NCI-H345 (cell line): Measurements from ENCODE around the gene PGD.
"Not testable (repeated sequence)": the region's sequence is repeated elsewhere in the genome, so short reads cannot be mapped to it uniquely, and the experiment has no call there.

Experiments
- DNase-seq: peaks from one replicate; lab custom pipeline; 2025; lab: John Stamatoyannopoulos, UW

PGD gene

DNA sequence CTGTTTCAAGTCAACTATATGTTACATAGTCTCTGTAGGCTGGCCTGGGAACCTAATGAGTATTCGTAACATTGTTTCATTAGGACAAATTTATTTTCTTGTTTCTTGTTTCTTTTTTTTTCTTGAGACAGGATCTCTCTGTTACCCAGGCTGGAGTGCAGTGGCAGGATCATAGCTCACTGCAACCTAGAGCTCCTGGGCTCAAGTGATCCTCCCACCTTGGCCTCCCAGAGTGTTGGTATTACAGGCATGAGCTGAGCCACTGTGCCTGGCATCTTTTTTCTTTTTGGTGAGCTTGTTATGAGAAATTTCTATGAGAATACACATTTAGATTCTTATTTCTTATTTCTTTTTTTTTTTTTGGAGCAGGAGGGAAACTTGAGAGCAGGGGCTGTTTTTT, 38.2 kb downstream of the PGD start:
- DNase-seq: no peak

- no peak for DNase-seq
Measured at GRCh38 chr1:10438677-10439163, 39.9 kb downstream of the PGD start.

DNA sequence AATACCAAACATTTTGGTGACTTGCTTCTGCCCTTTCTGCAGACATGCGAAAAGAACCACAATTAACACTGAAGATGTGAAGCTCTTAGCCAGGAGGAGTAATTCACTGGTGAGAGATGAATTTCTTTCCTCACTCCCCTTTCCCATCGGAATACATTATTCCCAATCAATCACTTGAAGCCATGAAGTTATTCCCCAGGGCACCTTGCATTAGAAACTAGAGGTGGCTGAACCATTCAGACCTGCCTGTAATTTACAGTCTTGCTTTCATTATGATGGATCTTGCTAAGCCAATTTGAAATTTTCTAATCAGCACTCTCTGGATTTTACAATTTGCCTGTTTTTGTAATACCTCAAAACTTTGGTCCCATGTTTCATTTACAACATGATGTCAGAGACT, 41.4 kb downstream of the PGD start:
- no peak for DNase-seq

DNA sequence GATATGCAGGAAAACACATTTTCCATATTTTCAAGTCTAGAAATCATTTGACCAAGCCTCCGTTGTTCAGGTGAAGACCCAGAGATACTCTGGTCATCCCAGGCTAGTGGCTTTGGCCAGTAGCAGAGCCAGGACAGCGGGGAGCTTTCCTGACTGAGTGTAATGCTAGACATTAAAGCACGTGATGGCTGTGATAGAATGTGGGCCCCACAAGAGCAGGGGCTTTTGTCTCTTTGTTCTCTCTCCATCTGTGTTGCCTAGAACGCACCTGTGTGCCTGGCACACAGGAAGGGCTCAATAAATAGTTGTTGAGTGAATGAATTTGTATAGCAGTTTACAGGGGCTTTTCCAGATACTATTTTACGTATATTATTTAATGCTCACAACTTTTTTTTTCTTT, 41.9 kb downstream of the PGD start:
- DNase-seq: no peak

- no peak for DNase-seq
Measured at GRCh38 chr1:10444248-10444647, 45.4 kb downstream of the PGD start.

DNA sequence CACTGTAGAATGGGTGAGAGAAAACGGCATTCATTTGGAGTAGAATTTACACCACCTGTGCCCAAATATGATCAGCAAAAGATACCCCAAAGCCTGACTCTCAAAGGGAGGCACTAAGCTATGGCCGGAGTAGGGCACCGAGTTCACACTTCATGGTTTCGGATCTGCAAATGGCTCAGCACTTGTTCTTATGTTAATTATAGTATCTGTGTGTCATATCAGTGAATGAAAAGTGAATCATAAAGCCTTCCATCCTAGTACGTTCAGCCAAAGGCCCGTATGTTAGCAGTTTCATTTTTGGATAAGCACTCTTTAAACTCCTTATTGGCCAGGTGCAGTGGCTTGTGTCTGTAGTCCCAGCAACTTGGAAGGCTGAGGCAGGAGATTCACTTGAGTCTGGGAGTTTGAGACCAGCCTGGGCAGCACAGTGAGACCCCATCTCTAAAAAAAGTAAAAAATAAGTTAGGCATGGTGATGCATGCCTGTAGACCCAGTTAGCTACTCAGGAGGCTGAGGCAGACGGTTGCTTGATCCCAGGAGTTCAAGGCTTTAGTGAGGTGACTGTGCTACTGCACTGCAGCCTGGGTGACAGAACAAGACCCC, 46.0 kb downstream of the PGD start:
- no peak for DNase-seq

DNA sequence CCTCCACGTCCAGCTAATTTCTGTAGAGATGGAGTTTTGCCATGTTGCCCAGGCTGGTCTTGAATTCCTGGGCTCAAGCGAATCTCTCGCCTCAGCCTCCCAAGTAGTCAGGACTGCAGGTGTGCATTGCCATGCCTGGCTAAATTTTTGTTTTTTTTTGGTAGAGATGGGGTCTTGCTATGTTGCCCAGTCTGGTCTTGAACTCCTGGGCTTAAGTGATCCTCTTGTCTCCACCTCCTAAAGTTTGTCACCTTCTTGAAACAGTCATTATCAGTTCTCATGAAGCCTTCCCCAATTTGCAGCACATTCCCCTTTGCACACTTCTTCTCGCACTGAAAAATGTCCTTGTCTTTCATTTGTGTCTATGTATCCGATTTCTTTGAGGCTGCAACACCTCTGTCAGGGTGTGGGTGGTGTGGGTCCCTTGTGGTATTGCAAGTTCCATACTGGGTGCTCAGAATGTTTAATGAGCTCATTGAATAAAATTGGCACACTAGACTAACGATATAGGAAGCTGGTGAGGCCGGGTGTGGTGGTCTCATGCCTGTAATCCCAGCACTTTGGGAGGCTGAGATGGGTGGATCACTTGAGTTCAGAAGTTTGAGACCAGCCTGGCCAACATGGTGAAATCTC, 48.0 kb downstream of the PGD start:
- DNase-seq: no peak

GRCh38 chr1:10449751-10450150, 50.9 kb downstream of the PGD start, which contains the start of gene CORT:
Gene CORT (plus strand): TSS chr1:10450031. CDS start chr1:10450224, 193 bp downstream.
- no peak for DNase-seq

DNA sequence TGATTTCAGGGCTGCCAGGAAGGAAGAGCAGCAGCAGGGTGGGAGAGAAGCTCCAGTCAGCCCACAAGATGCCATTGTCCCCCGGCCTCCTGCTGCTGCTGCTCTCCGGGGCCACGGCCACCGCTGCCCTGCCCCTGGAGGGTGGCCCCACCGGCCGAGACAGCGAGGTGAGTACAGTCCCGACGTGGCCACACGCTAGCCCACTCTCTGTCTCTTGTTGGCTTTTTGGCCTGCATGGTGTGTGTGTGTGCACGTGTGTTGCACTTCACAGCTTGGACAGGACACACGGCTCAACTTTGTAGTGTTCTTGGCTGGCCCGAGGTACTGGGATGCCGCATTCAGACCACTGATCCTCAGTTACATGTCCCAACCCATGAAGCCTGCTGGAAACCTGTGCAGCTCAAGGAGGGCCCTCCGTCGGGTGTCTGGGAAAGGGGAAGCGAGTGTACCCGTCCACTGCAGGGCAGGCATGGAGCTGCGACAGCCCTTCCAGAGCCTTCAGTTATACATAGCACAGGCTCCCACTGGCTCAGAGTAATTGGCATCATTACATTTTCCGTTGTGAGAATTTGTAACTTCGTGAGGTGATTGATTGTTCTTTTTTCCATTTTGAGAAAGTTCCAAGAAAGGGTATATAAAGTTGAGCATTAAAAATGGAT, 51.4 kb downstream of the PGD start:
- no peak for DNase-seq

DNA sequence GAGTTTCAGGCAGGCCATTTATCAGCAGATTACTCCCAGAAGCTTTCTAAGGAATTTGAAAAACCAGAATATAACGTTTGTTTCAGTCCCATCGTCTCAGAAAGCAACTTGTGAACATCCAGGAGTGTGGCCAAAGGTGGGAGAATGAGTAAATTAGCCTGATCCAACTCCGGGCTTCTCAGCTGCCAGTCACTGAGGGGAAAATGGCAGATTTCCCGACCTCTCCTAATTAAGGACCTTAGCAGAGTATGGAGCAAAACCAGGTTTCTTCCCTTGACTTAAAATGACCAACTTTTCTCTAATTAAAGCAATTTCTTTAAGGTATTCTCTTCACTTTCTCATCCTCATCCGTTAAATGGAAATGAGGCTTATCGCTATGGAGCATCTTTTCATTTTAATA, 52.0 kb downstream of the PGD start:
- no peak for DNase-seq

- no peak for DNase-seq
Measured at GRCh38 chr1:10451287-10451686, 52.4 kb downstream of the PGD start.

DNA sequence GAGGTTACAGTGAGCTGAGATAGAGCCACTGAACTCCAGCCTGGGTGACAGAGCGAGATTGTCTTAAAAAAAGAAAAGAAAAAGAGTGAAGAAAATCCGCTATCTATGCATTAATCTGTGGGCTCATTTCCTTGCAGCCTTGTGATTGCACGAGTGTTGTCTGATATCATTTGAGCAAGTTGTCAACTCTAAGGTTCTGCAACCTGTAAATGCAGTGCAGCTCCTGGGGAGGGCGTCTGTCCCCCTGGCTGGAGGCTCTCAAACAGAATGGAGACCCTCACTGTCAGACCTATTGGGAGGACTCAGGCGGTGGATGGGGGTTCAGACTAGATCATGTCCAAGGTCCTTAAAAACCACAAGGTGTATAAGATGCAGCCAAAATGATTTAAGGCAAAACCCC, 57.2 kb downstream of the PGD start:
- no peak for DNase-seq

DNA sequence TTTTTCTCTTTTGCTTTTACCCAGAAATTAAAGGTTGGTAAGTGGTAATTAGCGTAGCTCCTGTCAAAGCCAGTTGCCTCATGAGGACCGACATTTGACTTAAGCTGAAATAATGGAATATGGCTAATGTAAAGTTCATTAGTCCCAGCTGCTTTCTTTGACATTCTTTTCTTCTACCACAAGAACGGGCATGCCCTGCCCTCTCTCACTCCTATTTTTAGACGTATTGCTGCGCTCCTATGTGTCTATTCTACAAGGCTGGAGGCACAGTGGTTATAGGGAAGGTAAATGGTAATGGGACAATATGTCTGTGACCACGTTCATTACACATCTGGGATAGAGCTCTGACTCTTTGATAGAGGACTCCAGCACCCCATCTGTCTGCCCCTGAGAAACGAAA, 57.8 kb downstream of the PGD start:
- no peak for DNase-seq

DNA sequence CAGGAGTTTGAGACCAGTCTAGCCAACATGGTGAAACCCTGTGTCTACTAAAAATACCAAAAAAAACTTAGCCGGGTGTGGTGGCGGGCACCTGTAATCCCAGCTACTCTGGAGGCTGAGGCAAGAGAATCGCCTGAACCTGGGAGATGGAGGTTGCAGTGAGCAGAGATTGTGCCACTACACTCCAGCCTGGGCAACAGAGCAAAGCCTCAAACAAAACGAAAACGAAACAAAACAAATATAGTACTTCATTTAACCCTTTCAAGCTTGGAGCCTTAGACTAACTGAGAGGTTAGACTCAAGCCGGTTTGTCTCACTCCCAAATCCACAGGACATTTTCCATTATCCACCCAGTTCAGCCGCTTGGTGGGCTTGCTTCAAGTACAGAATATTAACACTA, 58.6 kb downstream of the PGD start:
- not testable (repeated sequence) for DNase-seq

DNA sequence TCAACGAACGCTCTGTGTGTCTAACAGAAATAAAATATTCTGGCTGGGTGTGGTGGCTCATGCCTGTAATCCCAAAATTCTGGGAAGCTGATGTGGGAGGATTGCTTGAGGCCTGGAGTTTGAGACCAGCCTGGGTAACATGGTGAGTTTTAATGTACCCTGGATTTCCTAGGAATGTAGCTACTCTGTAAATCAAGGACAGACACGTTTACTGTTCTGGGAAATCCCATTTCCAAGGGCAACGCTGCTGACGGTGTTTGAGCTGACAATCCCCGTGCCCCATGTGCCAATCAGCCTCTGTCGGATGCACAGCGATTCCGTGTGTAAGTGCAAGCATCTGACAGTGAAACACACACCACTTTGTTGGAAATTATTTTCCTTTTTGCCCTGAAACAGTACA, 59.0 kb downstream of the PGD start:
- DNase-seq: no peak

DNA sequence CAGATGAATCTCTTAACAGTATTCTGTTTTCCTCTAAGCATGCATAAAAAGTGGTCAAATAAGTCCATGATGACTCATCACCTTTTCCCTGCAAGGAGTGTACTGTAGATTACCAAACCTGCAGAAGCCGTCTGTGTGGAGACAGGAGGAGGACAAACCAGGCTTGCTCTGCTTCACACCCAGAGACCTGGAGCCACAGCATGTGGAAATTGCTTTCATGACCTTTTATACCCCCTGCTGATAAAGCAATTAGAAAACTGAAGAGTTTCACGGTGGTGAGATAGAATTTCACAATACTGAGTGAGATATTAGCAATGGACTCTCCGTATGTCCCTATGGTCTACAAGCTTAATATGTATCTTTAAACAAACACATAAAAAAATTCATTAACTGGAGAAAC, 60.3 kb downstream of the PGD start:
- no peak for DNase-seq

DNA sequence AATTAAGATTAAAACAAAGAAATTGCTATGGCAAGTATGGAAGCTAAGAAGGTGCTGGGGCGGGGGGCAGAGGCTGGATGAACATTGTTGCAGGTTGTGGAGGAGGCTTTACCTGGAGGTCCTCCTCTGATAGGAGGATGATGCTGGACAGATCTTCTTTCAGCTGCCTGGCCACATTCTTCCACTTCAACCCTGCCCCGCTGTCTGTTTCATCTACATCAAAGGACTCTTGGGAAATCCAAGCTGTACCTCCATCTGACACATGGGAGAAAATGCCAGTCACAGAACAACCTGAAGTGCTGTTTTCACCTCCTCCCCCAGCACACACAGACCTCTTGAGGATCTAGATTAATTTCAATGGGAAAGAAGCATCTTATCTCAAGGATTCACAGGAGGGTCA, 68.2 kb downstream of the PGD start:
- no peak for DNase-seq

DNA sequence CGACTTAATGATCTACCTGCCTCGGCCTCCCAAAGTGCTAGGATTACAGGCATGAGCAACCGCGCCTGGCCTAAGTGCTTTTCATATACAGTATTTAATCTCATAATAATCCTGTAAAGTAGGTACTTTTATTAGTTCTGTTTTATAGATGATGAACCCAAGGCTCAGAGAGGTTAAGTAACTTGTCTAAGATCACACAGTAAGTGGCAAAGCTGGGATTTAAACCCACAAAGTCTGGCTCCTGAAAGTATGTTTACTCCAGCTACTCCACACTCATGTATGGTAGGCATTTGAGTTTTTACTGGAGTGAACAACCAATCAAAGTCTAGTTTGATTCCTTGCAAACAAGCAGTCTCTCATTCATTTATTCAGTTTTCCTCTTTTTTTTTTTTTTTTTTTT, 71.2 kb downstream of the PGD start:
- no peak for DNase-seq
